ENCODE data around the gene USH2A.

The USH2A gene

GRCh38 chr1:215744419-215744818, 678.8 kb downstream of the USH2A start:
- Histone ChIP-seq H3K9me3 (ENCODE audit: insufficient read depth, low read length, severe bottlenecking) (no peaks in the 10 kb centered on the region), H2AFZ (ENCODE audit: low read depth, low read length) (no peak overlapping the region), H3K4me1 (ENCODE audit: insufficient read depth, low read length) (no peaks in the 10 kb centered on the region), H3K79me2 (ENCODE audit: insufficient read depth, low read length) (no peaks in the 10 kb centered on the region), H3K27ac (ENCODE audit: low read length) (no peak overlapping the region), H3K4me2 (ENCODE audit: insufficient read depth, low read length) (no peak overlapping the region), H4K20me1 (ENCODE audit: insufficient read depth, low read length) (no peaks in the 10 kb centered on the region), H3K4me3 (ENCODE audit: low read depth in 1 of 2, low read length in 2 of 2) (no peak overlapping the region), H3K27me3 (ENCODE audit: insufficient read depth, low read length, poor library complexity) (no peaks in the 10 kb centered on the region), H3K9ac (ENCODE audit: low read depth, low read length) (no peak overlapping the region), H3K36me3 (ENCODE audit: insufficient read depth, low read length) (no peaks in the 10 kb centered on the region)
- TF ChIP-seq EZH2 (IDR thresholded peaks at IDR 0.05; ENCODE audit: borderline replicate concordance, low read depth, low read length, severe bottlenecking) (no peak), CTCF (IDR thresholded peaks at IDR 0.05; ENCODE audit: borderline replicate concordance, extremely low read depth, low read length, poor library complexity, severe bottlenecking) (no peak)
- ATAC-seq (ENCODE audit: insufficient read depth, low read depth) (no peak), DNase-seq (no peak)

- Histone ChIP-seq H2AFZ (ENCODE audit: low read depth, low read length) (no peak overlapping the region), H3K4me1 (ENCODE audit: insufficient read depth, low read length) (no peaks in the 10 kb centered on the region), H4K20me1 (ENCODE audit: insufficient read depth, low read length) (no peaks in the 10 kb centered on the region), H3K79me2 (ENCODE audit: insufficient read depth, low read length) (no peaks in the 10 kb centered on the region), H3K9ac (ENCODE audit: low read depth, low read length) (no peak overlapping the region), H3K4me2 (ENCODE audit: insufficient read depth, low read length) (no peak overlapping the region), H3K4me3 (ENCODE audit: low read depth in 1 of 2, low read length in 2 of 2) (no peak overlapping the region), H3K27me3 (ENCODE audit: insufficient read depth, low read length, poor library complexity) (no peaks in the 10 kb centered on the region), H3K27ac (ENCODE audit: low read length) (no peak overlapping the region), H3K36me3 (ENCODE audit: insufficient read depth, low read length) (no peaks in the 10 kb centered on the region), H3K9me3 (ENCODE audit: insufficient read depth, low read length, severe bottlenecking) (no peaks in the 10 kb centered on the region)
- no peak for DNase-seq
- TF ChIP-seq EZH2 (IDR thresholded peaks at IDR 0.05; ENCODE audit: borderline replicate concordance, low read depth, low read length, severe bottlenecking) (no peak), CTCF (IDR thresholded peaks at IDR 0.05; ENCODE audit: borderline replicate concordance, extremely low read depth, low read length, poor library complexity, severe bottlenecking) (no peak)
- ATAC-seq (ENCODE audit: insufficient read depth, low read depth) = no peak
These were observed 684.2 kb downstream of the USH2A start for GRCh38 chr1:215739025-215739424.

- H3K9me3 ChIP-seq (ENCODE audit: insufficient read depth, low read length, severe bottlenecking) = no peaks in the 10 kb centered on the region
- no peak for DNase-seq
- TF ChIP-seq EZH2 (IDR thresholded peaks at IDR 0.05; ENCODE audit: borderline replicate concordance, low read depth, low read length, severe bottlenecking) (no peak), CTCF (IDR thresholded peaks at IDR 0.05; ENCODE audit: borderline replicate concordance, extremely low read depth, low read length, poor library complexity, severe bottlenecking) (no peak)
These were observed 691.5 kb downstream of the USH2A start for GRCh38 chr1:215731699-215732098.

GRCh38 chr1:215730600-215730999, 692.6 kb downstream of the USH2A start:
- Histone ChIP-seq H3K79me2 (ENCODE audit: insufficient read depth, low read length) (no peaks in the 10 kb centered on the region), H3K4me1 (ENCODE audit: insufficient read depth, low read length) (no peaks in the 10 kb centered on the region), H3K9me3 (ENCODE audit: insufficient read depth, low read length, severe bottlenecking) (no peaks in the 10 kb centered on the region), H4K20me1 (ENCODE audit: insufficient read depth, low read length) (no peaks in the 10 kb centered on the region), H2AFZ (ENCODE audit: low read depth, low read length) (no peak overlapping the region), H3K27ac (ENCODE audit: low read length) (no peak overlapping the region), H3K9ac (ENCODE audit: low read depth, low read length) (no peak overlapping the region), H3K36me3 (ENCODE audit: insufficient read depth, low read length) (no peaks in the 10 kb centered on the region), H3K27me3 (ENCODE audit: insufficient read depth, low read length, poor library complexity) (no peaks in the 10 kb centered on the region), H3K4me3 (ENCODE audit: low read depth in 1 of 2, low read length in 2 of 2) (no peak overlapping the region), H3K4me2 (ENCODE audit: insufficient read depth, low read length) (no peak overlapping the region)
- no peak for TF ChIP-seq CTCF (IDR thresholded peaks at IDR 0.05; ENCODE audit: borderline replicate concordance, extremely low read depth, low read length, poor library complexity, severe bottlenecking)
- DNase-seq (no peak), ATAC-seq (ENCODE audit: insufficient read depth, low read depth) (no peak)

More at GRCh38 chr1:215731699-215732098, 691.5 kb downstream of the USH2A start:
- no peak overlapping the region for H3K27ac ChIP-seq (ENCODE audit: low read length)
- H3K36me3 ChIP-seq (ENCODE audit: insufficient read depth, low read length) = no peaks in the 10 kb centered on the region
- no peak overlapping the region for H3K9ac ChIP-seq (ENCODE audit: low read depth, low read length)
- no peaks in the 10 kb centered on the region for H4K20me1 ChIP-seq (ENCODE audit: insufficient read depth, low read length)
- no peaks in the 10 kb centered on the region for H3K4me1 ChIP-seq (ENCODE audit: insufficient read depth, low read length)
- no peak overlapping the region for H2AFZ ChIP-seq (ENCODE audit: low read depth, low read length)
- H3K4me3 ChIP-seq (ENCODE audit: low read depth in 1 of 2, low read length in 2 of 2) = no peak overlapping the region
- H3K79me2 ChIP-seq (ENCODE audit: insufficient read depth, low read length) = no peaks in the 10 kb centered on the region
- no peak overlapping the region for H3K4me2 ChIP-seq (ENCODE audit: insufficient read depth, low read length)
- ATAC-seq (ENCODE audit: insufficient read depth, low read depth) = no peak
- H3K27me3 ChIP-seq (ENCODE audit: insufficient read depth, low read length, poor library complexity) = no peaks in the 10 kb centered on the region

Measured in DND-41 (cell line).